A673 (cell line): ENCODE results near the gene LY6G5B.

ENCODE experiments used
- CTCF ChIP-seq: fragments of 300-800, 200-600 bp; sonication (generic); conservative IDR thresholded peaks from 2 replicates; pipeline ENCODE4 v1.5.1; 2017; ENCODE audit warnings: low read depth, mild to moderate bottlenecking, antibody characterized with exemption, low read length, moderate library complexity, mixed read lengths
- EZH2 ChIP-seq: fragments of 200-600 bp; sonication (generic); IDR thresholded peaks from 2 replicates; pipeline ENCODE4 v1.6.1; 2017; ENCODE audit warnings: borderline replicate concordance, low read depth, mild to moderate bottlenecking, mixed read lengths, antibody characterized with exemption, low read length; ENCODE audit not compliant: poor library complexity, severe bottlenecking

GRCh38 chr6:31680226-31681134 lies 10.7 kb downstream of the LY6G5B start, which contains the start of gene LY6G5C:
- TF ChIP-seq CTCF: peak; percentile 70
- no peak for TF ChIP-seq EZH2
